Left ventricle myocardium inferior (tissue), 1 donor: ENCODE results near the gene MAPT. TPM values are rescaled to one million over a fixed set of nuclear protein-coding genes. Genes with fewer than 3 reads are reported as not detected.

Source experiments
- DNase-seq: peaks from one replicate; pipeline ENCODE4 v3.0.0-alpha.2; 2020
- H3K27ac ChIP-seq: fragments of 200-600 bp; replicated peaks from 2 replicates; pipeline ENCODE4 v1.8.0; 2021
- H3K27me3 ChIP-seq: fragments of 200-600 bp; 2 replicates; pipeline ENCODE4 v1.8.0; 2021; ENCODE audit warnings: low read depth
- H3K36me3 ChIP-seq: fragments of 200-600 bp; 2 replicates; pipeline ENCODE4 v1.8.0; 2021
- H3K4me1 ChIP-seq: fragments of 200-600 bp; 2 replicates; pipeline ENCODE4 v1.8.0; 2021
- H3K4me3 ChIP-seq: fragments of 200-600 bp; 2 replicates; pipeline ENCODE4 v1.8.0; 2021; ENCODE audit warnings: mild to moderate bottlenecking, moderate library complexity
- H3K9me3 ChIP-seq: fragments of 200-600 bp; replicated peaks from 2 replicates; pipeline ENCODE4 v1.8.0; 2021
- CTCF ChIP-seq: fragments of 200-600 bp; IDR thresholded peaks from 2 replicates; pipeline ENCODE4 v1.8.0; 2021; ENCODE audit warnings: antibody characterized with exemption, mild to moderate bottlenecking, borderline replicate concordance
- intact Hi-C: fragments of 100-400 bp; cut with micrococcal nuclease; formaldehyde crosslinking; loops from one replicate; pipeline ENCODE4 v1.11.0; 2022
- total RNA-seq: library from RNA; stranded (reverse); fragmentation: NEBNext Ultra II Directional; extraction: Animal tissue kit (Norgen Biotek cat#: 25700); gene quantifications from one replicate; pipeline ENCODE4 v1.2.1, GENCODE V29; 2021
- donor health status: DM: no; HTN: yes; CAD: no; lungs with severe emphysema.

MAPT gene
- total RNA-seq, 1 donor from 2014 or later = 28.6 TPM

- Histone ChIP-seq H3K36me3 (no peaks in the 10 kb centered on the region), H3K4me1 (no peaks in the 10 kb centered on the region), H3K4me3 (no peak overlapping the region), H3K27ac (no peak overlapping the region), H3K9me3 (peaks cover 13% of the 10 kb centered on the region), H3K27me3 (no peaks in the 10 kb centered on the region)
- no peak for DNase-seq
- intact Hi-C loops = no loop called here
- TF ChIP-seq CTCF = no peak
Measured at GRCh38 chr17:45914047-45914717, 19.8 kb downstream of the MAPT start.

- intact Hi-C loops = no loop called here
- no peak overlapping the region for H3K4me3 ChIP-seq
- H3K4me1 ChIP-seq = no peaks in the 10 kb centered on the region
- H3K9me3 ChIP-seq = peaks cover 13% of the 10 kb centered on the region
- TF ChIP-seq CTCF = no peak
- no peaks in the 10 kb centered on the region for H3K36me3 ChIP-seq
- no peaks in the 10 kb centered on the region for H3K27me3 ChIP-seq
- DNase-seq = no peak
- no peak overlapping the region for H3K27ac ChIP-seq
Measured at GRCh38 chr17:45915263-45915662, 20.9 kb downstream of the MAPT start.

GRCh38 chr17:45917081-45917480 is 22.7 kb downstream of the MAPT start:
- H3K4me1 ChIP-seq = no peaks in the 10 kb centered on the region
- H3K4me3 ChIP-seq = no peak overlapping the region
- peaks cover 11% of the 10 kb centered on the region for H3K9me3 ChIP-seq
- H3K36me3 ChIP-seq = no peaks in the 10 kb centered on the region
- no peak overlapping the region for H3K27ac ChIP-seq
- TF ChIP-seq CTCF = no peak
- H3K27me3 ChIP-seq = no peaks in the 10 kb centered on the region
- intact Hi-C loops = no loop called here
- no peak for DNase-seq

GRCh38 chr17:45918241-45918745 is 23.9 kb downstream of the MAPT start:
- TF ChIP-seq CTCF = no peak
- no peaks in the 10 kb centered on the region for H3K27me3 ChIP-seq
- no peaks in the 10 kb centered on the region for H3K4me1 ChIP-seq
- no peak overlapping the region for H3K4me3 ChIP-seq
- no peak for DNase-seq
- intact Hi-C loops = no loop called here
- H3K27ac ChIP-seq = no peak overlapping the region
- H3K9me3 ChIP-seq = no peaks in the 10 kb centered on the region
- no peaks in the 10 kb centered on the region for H3K36me3 ChIP-seq

GRCh38 chr17:45919136-45919535 is 24.8 kb downstream of the MAPT start:
- no peaks in the 10 kb centered on the region for H3K4me1 ChIP-seq
- H3K9me3 ChIP-seq = no peaks in the 10 kb centered on the region
- no peak for TF ChIP-seq CTCF
- H3K27ac ChIP-seq = no peak overlapping the region
- H3K27me3 ChIP-seq = no peaks in the 10 kb centered on the region
- intact Hi-C loops = no loop called here
- no peak overlapping the region for H3K4me3 ChIP-seq
- H3K36me3 ChIP-seq = no peaks in the 10 kb centered on the region
- no peak for DNase-seq
